NCI-H2081 treated with DMSO at 0.1 percent for 48 hours (cell line): ENCODE data around the gene SUSD1.
"Not testable (repeated sequence)": the region's sequence is repeated elsewhere in the genome, so short reads cannot be mapped to it uniquely, and the experiment has no call there.

Source experiments
- DNase-seq: peaks from one replicate; lab custom pipeline; 2025; lab: John Stamatoyannopoulos, UW

Gene SUSD1

DNA sequence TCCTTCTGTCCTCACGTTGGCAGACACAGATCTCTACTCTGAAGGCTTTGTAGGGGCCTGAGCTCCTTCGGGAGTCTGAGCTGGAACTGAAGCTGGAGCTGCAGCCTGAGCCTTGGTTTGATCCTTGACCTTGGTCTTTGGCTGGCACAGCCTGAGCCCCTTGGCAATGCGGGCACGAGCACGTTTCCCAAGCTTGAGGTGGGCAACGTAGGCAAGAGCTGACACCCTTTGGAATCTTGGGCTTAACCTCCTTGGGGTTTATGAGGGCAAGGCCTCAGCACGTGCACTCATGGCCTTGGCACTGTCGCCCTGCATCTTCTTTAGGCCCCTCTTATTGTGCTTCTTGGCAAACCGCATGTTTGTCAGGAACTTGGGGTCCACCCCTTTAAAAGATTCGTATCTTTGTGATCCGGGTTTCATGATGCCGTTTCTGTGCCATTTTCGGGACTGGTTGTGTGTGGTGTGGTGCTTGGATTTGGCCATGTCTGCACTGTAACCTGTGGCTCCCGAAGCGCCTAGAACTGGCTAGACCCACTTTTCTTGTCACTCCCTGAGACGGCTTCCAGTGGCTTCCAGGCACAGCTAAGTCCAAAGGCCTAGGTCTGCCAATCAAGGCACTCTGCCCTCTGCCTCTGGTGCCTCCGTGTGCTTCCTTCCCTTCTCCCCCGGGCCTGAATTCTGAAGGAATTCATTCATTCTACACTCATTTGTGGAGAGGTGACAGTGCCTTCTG, 1.4 kb downstream of the SUSD1 start:
- no peak for DNase-seq

DNA sequence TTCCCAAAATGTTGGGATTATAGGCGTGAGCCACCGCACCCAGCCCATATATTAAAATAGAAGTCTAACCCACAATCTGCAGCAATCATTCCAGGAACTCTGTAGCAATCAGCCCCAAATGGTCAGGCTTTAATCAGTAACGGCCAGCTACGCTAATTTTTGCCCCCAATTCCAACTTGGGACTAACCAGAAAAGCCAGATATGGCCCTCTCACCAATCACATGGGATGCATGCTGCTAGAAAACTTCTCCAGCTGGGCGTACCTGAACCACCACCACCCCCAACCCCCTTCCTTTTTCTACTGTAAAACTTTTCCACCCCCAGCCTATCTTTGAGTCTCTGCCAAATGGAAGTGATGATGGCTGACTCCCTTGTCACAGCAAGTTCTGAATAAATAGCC, 4.1 kb downstream of the SUSD1 start:
- DNase-seq: no peak

DNA sequence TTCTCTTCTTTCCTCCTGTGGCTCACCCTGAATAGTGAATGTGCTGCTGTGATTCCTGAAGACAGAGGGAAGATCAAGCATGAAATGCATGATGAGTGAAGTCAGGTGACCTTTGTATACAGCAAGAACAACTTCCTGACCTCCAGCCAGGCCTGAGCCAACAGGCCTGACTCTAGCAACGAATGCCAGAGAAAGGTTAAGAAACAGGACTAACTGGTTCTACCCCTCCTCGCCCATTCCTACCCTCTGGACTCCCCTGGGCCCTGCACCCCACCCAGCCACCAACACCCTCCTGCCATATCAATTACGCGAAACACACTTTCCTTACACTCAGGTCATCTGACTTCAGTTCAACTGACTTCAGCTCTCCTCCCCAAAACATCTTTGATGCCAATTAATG, 4.9 kb downstream of the SUSD1 start:
- no peak for DNase-seq

DNA sequence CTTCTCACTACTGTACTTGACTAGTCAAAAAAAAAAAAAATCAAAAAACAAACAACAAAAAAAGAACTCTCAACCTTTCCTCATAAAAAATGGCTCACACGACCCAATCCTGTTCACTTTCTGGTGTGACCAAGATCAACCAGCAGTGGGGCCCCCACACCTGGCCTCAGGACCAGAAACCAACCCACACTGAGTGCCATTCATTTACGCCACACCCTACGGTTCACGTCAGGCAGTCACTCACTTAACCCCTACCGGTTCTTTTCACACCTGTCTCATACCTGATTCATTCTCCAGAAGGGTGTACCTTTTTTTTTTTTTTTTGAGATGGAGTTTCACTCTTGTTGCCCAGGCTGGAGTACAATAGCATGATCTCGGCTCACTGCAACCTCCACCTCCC, 5.7 kb downstream of the SUSD1 start:
- DNase-seq: no peak

DNA sequence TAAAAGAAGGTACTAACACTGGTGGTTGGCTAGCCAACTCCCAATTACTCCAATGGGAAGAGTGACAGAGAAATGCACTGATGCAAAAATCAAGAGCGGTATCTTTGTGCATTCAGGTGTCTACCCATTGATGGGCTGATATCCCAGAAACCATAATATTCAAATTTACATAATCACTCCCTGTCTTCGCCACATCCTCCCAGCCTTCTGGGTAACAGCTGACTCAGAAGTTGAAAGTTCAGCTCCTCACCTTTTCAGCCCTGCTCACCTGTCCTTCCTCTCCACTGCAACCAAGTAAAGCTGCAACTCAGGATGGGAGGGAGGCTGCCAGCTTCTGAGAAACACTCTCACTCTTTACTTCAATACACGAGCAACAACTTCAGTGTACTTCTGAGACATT, 6.9 kb downstream of the SUSD1 start:
- no peak for DNase-seq

- no peak for DNase-seq
Observed at GRCh38 chr9:112166176-112167140, 8.6 kb downstream of the SUSD1 start.

- no peak for DNase-seq
Observed at GRCh38 chr9:112162621-112163413, 12.3 kb downstream of the SUSD1 start.

GRCh38 chr9:112159781-112160180, 15.3 kb downstream of the SUSD1 start:
- no peak for DNase-seq

DNA sequence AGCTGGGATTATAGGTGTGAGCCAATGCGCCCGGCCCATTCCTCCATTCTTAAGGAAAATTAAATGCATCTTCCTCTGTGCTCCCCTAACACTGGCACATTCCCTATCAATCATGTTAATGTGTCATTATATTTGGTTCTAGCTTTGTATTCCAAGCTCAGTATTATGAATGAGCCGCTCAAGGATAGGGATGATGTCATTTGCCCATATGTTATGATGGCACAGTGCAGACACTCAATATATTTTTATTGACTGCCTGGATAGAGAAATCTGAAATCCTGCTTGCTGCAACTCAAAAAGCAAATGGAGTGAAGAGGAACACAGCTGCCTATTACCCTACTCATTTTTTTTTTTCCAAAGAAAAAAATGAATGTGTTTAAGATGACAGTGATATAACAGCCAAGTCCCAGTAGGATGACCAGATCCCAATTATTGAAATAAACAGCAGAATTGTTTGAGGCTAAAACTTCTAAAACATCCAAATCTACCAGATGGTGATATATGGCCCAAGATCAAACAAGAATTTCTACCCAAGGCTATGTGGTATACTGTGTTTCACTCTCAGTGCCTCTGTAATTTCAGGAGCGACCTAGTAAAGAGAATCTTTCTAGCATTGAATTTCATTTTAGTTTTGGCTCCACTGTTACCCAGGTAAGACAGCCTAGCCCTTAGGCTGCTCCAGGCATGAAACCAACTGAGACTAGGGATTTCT, 16.3 kb downstream of the SUSD1 start:
- no peak for DNase-seq

DNA sequence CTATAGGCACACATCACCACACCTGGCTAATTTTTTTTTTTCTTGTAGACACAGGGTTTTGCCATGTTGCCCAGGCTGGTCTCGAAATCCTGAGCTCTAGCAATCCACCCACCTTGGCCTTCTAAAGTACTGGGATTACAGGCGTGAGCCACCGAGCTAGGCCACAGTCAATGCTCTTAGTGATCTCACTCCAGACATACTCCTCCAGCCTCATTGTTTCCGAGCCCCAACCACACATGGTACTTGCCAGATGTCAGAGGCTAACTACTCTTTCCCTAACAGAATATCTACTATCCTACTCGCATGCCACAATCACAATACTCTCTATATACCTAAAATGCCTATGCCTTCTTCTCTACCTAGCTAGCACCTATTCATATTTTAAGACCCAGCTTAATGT, 17.1 kb downstream of the SUSD1 start:
- DNase-seq: no peak

GRCh38 chr9:112157087-112157486, 18.0 kb downstream of the SUSD1 start:
- DNase-seq: no peak

DNA sequence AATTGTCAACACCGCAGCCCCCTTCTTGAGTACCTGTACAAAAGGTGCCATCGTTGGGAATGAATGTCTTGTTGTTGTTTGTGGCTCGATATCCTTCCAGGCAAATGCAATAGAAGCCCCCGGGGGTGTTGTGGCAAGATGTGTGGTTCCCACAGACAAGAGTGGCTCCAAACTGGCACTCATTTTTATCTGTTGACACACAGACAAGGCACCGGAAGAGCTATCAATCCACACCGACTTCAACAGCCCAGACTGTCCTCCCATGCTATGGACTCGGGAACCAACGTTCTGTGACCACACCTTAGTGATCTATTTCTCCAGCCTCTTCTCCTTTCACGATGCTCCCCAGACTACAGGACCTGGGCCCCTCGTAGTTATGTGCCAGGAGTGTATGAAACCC, 25.9 kb downstream of the SUSD1 start:
- no peak for DNase-seq

GRCh38 chr9:112145886-112146285, 29.2 kb downstream of the SUSD1 start:
- DNase-seq: no peak

GRCh38 chr9:112144807-112145206, 30.3 kb downstream of the SUSD1 start:
- DNase-seq: no peak

GRCh38 chr9:112142420-112142819, 32.7 kb downstream of the SUSD1 start:
- DNase-seq: no peak

DNA sequence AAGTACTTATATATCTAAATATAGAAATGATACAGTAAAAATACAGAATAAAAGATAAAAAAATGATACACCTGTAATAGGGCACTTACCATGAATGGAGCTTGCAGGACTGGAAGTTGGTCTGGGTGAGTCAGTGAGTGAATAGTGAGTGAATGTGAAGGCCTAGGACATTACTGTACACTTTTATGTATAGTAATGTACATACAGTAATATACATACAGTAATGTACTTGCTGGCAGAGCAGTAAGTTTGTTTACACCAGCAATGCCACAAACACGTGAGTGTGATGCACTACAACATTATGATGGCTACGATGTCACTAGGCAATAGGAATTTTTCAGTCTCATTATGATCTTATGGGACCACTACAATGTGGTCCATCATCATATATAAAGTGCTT, 34.2 kb downstream of the SUSD1 start:
- DNase-seq: no peak

GRCh38 chr9:112137066-112137465, 38.0 kb downstream of the SUSD1 start:
- DNase-seq: no peak

DNA sequence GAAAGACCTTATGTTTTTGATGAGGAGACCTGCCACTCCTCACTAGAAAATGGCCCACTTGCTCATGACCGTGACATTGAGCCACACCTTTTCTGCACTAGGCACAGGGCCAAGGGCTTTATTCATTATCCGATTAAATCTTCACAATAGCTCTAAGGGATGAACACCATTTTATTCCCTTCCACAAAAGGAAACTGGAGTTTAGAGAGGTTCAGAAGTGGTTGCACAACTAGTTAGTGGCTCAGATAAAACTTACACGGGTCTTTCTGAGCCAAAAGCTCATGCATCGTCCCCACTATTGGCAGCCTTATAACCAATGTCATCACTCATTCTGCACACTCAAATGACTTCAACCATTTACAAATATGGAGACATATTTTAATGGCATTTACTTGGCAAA, 39.4 kb downstream of the SUSD1 start:
- no peak for DNase-seq

DNA sequence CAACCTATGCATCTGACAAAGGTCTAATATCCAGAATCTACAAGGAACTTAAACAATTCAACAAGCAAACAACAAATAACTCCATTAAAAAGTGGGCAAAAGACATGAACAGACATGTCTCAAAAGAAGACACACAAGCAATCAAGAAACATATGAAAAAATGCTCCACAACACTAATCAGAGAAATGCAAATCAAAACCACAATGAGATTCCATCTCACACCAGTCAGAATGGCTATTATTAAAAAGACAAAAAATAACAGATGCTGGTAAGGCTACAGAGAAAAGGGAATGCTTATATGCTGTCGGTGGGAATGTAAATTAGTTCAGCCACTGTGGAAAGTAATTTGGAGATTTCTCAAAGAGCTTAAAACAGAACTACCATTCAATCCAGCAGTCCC, 41.3 kb downstream of the SUSD1 start:
- DNase-seq: not testable (repeated sequence)

DNA sequence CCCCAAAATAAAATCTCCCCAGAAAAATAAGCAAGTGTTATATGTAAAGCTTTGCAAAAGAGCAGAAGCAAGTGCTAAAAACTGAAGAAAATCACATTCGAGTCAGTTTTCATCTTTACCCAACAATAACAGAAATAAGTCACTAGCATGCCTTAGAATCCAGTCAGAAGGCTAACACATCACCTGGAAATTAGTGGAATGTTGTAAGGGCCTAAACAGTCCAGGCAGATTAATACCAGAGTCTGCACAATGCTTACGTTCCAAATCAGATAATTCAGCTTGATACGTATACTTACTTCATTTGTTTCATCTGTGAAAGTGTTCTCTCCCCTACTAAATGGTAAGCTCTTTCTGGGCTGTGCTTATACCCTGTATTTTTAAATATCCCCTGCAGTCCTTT, 42.7 kb downstream of the SUSD1 start:
- no peak for DNase-seq

DNA sequence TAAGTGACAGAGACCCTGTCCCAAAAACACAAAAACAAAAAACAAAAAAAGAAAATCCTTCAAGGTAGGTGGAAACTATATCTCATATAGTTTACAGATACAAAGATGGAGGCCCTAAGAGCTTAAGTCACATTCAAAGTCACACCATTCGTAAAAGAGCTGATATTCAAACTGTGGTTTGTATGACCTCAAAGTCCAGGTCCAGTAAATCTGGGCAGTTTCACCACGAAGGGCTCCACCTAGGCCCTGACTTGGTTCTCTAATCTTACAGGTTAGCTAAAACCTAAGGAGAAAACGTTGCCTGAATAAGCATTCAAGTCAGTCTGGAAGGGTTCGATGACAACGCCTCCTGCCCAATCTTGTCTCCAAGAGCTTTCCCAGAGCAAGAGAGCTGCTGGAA, 44.1 kb downstream of the SUSD1 start:
- DNase-seq: no peak

- no peak for DNase-seq
Observed at GRCh38 chr9:112130347-112130746, 44.8 kb downstream of the SUSD1 start.
